Suprapubic skin (tissue), 4 donors: ENCODE measurements around the gene ZNF865. TPM values are rescaled to one million over a fixed set of nuclear protein-coding genes. Genes with fewer than 3 reads are reported as not detected.

Source experiments
- DNase-seq, 2 donors: peaks; one replicate each; pipeline ENCODE4 v3.0.0-alpha.2; 2019; ENCODE audit warnings: low spot score in 2 of 2
- H3K27ac ChIP-seq: fragments of 200-600 bp; sonication (generic); one replicate; pipeline ENCODE4 v1.5.1; 2019
- H3K27me3 ChIP-seq: fragments of 200-600 bp; sonication (generic); one replicate; pipeline ENCODE4 v1.5.1; 2019
- H3K36me3 ChIP-seq: fragments of 200-600 bp; sonication (generic); one replicate; pipeline ENCODE4 v1.5.1; 2019
- H3K4me1 ChIP-seq: fragments of 200-600 bp; sonication (generic); one replicate; pipeline ENCODE4 v1.5.1; 2019
- H3K4me3 ChIP-seq: fragments of 200-600 bp; sonication (generic); one replicate; pipeline ENCODE4 v1.5.1; 2019; ENCODE audit warnings: mild to moderate bottlenecking
- H3K9me3 ChIP-seq: fragments of 200-600 bp; sonication (generic); one replicate; pipeline ENCODE4 v1.5.1; 2019
- EP300 ChIP-seq: sonication (generic); formaldehyde crosslinking; IDR thresholded peaks from one replicate; pipeline ENCODE4 v1.6.1; 2017; ENCODE audit warnings: antibody characterized with exemption
- POLR2A ChIP-seq, 2 donors: fragments of 450-650 bp; IDR thresholded peaks; one replicate each; pipeline ENCODE4 v1.6.1; 2017; ENCODE audit warnings: antibody characterized with exemption in 2 of 2, mild to moderate bottlenecking in 2 of 2, moderate library complexity in 2 of 2
- POLR2AphosphoS5 ChIP-seq, 3 donors: sonication (generic); formaldehyde crosslinking; IDR thresholded peaks; one replicate each; pipeline ENCODE4 v1.6.1; 2017; ENCODE audit warnings: antibody characterized with exemption in 3 of 3
- WGBS: methylation state at CpG from one replicate; pipeline ENCODE4 v1.1.5; 2018; 5-methylcytosine and 5-hydroxymethylcytosine counted together
- total RNA-seq, 4 donors: library from RNA; depleted of rRNA; stranded (reverse); fragments of >200 nt; gene quantifications; one replicate each; pipeline ENCODE4 v1.1.0, GENCODE V29; 2016
- TF ChIP-seq, protein P1 (sequence below), 2 donors: fragments of 200-600 bp in 1 of 2; fragments of 450-650 bp in 1 of 2; sonication (generic) in 1 of 2; IDR thresholded peaks; one replicate each; pipeline ENCODE4 v1.5.1; 2016 to 2019; ENCODE audit warnings: antibody characterized with exemption in 2 of 2, mild to moderate bottlenecking in 1 of 2, moderate library complexity in 1 of 2

The ZNF865 gene
- total RNA-seq, 4 donors from 2014 or later: 7.6 to 14.2 (median 9.9) TPM

DNA sequence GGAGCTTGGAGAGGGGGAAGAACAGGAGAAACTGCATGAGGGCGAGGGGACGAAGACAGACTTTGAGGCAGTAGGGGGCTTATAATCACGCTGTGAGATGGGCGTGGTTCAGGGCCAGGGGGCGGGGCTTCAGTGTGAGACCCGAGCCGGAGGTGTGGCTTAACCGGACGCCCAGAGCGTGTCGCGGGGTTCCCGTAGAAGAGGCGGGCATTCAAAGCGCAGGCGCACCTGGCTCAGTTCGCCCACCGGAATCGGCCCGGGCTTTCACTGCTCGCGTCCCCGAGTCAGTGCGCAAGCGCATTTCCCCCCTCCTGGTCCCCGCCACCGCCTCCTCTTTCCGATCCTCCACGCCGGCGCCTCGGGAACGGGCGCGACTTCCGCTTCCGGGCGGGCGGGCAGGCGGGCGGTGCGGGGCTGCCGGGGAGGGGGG lies 225 bp upstream of the ZNF865 start:
- 0% methylated on average over 14 of the region's 43 CpGs for WGBS
- Histone ChIP-seq H3K4me1 (peaks cover 47% of the 10 kb centered on the region), H3K27me3 (no peaks in the 10 kb centered on the region), H3K4me3 (peak overlapping the region; percentile 69), H3K27ac (peak overlapping the region; percentile 81), H3K36me3 (peaks cover 21% of the 10 kb centered on the region), H3K9me3 (no peaks in the 10 kb centered on the region)
- peak; percentile 96 to 99 for DNase-seq
- no peak for TF ChIP-seq EP300
- TF ChIP-seq POLR2AphosphoS5 (IDR thresholded peaks at IDR 0.05): peak in 2 of 3 donors; percentile 20 to 42
- TF ChIP-seq POLR2A (IDR thresholded peaks at IDR 0.05): no peak

DNA sequence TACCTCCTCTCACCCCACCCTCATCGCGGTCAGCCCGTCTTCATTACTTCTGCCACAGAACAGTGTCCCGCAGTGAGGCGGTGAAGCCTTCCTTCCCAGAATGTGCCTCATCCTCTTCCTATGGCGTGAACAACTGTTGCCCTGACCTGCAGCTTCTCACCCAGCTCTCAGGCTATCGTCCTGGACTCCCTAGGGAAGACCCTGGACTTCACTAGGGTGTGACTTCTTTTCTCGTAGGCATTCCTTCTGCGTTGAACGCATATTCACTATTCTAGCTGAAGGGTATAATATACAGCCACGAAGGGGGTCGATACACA lies 982 bp downstream of the ZNF865 start:
- TF ChIP-seq POLR2AphosphoS5 (IDR thresholded peaks at IDR 0.05) (no peak), EP300 (no peak)
- Histone ChIP-seq H3K4me1 (peaks cover 43% of the 10 kb centered on the region), H3K36me3 (peaks cover 27% of the 10 kb centered on the region), H3K27me3 (no peaks in the 10 kb centered on the region), H3K9me3 (no peaks in the 10 kb centered on the region), H3K4me3 (peak overlapping the region; percentile 69), H3K27ac (no peak overlapping the region)
- no peak for DNase-seq
- WGBS: 12% methylated on average over 12 of the region's 12 CpGs

DNA sequence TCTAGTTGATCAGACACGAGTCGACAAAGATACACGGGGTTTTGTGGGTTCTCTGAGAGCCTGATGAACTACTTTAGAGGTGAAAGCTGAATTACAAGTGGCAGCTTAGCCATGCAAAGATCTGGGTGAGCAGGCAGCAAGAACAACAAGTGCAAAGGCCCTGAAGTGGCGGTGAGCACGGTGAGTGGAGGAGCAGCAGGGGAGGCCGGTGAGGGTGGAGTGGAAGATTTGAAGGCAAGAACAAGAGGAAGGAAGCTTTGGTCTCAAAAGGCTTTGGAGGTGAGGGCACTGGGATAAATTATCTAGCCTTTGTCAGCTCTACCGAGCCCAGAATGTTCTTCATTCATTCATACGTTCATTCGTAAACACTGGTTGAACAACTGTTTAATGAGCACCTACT lies 1.4 kb downstream of the ZNF865 start:
- no peak for TF ChIP-seq POLR2AphosphoS5 (IDR thresholded peaks at IDR 0.05)
- TF ChIP-seq, protein P1, sequence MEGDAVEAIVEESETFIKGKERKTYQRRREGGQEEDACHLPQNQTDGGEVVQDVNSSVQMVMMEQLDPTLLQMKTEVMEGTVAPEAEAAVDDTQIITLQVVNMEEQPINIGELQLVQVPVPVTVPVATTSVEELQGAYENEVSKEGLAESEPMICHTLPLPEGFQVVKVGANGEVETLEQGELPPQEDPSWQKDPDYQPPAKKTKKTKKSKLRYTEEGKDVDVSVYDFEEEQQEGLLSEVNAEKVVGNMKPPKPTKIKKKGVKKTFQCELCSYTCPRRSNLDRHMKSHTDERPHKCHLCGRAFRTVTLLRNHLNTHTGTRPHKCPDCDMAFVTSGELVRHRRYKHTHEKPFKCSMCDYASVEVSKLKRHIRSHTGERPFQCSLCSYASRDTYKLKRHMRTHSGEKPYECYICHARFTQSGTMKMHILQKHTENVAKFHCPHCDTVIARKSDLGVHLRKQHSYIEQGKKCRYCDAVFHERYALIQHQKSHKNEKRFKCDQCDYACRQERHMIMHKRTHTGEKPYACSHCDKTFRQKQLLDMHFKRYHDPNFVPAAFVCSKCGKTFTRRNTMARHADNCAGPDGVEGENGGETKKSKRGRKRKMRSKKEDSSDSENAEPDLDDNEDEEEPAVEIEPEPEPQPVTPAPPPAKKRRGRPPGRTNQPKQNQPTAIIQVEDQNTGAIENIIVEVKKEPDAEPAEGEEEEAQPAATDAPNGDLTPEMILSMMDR (IDR thresholded peaks at IDR 0.05): no peak
- no peak for TF ChIP-seq EP300
- TF ChIP-seq POLR2A (IDR thresholded peaks at IDR 0.05): no peak
- WGBS: 66% methylated on average over 9 of the region's 9 CpGs
- Histone ChIP-seq H3K27ac (no peak overlapping the region), H3K9me3 (no peaks in the 10 kb centered on the region), H3K4me1 (peaks cover 44% of the 10 kb centered on the region), H3K36me3 (peaks cover 27% of the 10 kb centered on the region), H3K4me3 (no peak overlapping the region), H3K27me3 (no peaks in the 10 kb centered on the region)
- no peak for DNase-seq

DNA sequence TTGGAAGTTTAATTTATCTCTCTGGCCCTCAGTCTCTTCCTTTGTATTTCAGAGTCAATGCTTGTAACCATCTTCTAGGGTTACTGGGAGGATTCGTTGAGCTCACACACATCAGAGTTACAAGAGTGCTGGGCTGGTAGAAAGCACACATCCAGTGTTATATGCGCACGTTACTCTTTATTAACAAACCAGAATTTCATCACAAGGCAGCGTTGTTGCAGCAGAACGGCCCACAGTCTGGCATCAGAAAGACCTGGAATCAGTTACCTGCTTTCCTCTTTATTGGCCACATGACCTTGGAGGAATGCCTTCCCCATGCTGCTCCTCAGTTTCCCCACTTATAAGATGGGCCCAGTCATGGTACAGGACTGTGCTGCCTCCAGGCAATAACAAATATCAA lies 3.9 kb downstream of the ZNF865 start:
- Histone ChIP-seq H3K4me3 (no peak overlapping the region), H3K36me3 (peaks cover 29% of the 10 kb centered on the region), H3K4me1 (peaks cover 37% of the 10 kb centered on the region), H3K9me3 (no peaks in the 10 kb centered on the region), H3K27me3 (no peaks in the 10 kb centered on the region), H3K27ac (no peak overlapping the region)
- TF ChIP-seq, protein P1 (IDR thresholded peaks at IDR 0.05): no peak
- TF ChIP-seq EP300 (no peak), POLR2A (IDR thresholded peaks at IDR 0.05) (no peak), POLR2AphosphoS5 (IDR thresholded peaks at IDR 0.05) (no peak)
- DNase-seq: no peak
- 95% methylated on average over 5 of the region's 5 CpGs for WGBS

DNA sequence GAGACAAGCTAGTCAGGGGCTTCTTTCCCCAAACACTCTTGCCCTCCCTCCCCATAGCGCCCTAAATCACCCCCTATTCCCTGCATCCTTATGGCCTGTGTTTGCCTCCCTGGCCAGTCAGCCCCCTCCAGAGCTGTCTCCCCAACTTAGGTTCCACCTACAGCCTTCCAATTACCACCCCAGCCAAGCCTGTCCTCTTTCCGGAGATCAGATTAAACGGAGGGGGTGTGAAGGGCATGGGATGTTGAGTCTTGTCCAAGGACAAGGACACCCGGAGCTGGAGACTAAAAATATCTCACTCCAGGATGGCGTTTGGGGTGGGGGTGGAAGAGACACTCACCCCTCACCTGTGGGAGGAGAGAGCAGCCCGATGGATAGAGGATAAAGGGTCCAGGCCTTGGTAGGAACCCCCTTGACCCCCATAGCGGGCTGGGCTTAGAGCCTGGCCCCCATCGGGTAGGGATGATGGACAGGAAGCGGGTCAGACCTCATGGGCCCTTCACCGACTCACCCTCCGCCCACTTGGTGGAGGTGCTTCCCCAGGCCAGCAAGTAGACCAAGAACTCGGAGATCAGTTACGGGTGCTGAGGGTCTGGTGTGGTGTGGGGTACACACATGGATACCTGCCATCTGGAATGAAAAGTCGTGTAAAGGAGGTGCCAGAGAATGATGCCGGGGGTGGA lies 6.0 kb downstream of the ZNF865 start:
- Histone ChIP-seq H3K27ac (no peak overlapping the region), H3K36me3 (peaks cover 50% of the 10 kb centered on the region), H3K27me3 (no peaks in the 10 kb centered on the region), H3K4me1 (peaks cover 25% of the 10 kb centered on the region), H3K4me3 (no peak overlapping the region), H3K9me3 (no peaks in the 10 kb centered on the region)
- TF ChIP-seq EP300 (no peak), POLR2AphosphoS5 (IDR thresholded peaks at IDR 0.05) (no peak)
- TF ChIP-seq, protein P1 (IDR thresholded peaks at IDR 0.05): no peak
- WGBS: 75% methylated on average over 12 of the region's 15 CpGs
- no peak for DNase-seq

DNA sequence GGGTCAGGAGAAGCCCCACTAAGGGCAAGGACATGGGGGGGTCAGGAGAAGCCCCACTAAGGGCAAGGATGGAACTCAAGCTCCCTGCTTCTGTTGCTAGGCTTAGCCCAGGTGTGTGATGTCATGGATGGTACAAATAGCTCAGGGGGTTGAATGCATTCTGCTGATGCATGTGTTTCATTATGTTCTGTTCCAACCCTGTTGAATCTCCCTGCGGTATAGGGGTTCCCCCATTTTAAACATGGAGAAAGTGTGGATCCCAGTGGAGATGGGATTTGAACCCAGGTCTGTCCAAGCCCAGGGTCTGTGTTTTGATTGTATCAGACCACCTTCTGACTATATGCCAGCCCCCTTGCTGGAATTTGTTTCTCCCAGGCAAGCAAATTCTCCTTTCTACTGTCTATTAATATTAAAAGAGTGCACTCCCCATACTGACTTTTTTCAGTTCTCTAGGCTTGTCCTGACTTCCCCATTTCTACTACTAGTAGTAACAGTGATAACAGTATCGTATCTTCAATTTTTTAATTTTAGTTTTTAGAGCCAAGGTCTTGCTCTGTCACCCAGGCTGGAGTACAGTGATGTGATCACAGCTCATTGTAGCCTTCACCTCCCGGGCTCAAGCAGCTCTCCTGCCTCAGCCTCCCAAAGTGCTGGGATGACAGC lies 6.7 kb downstream of the ZNF865 start:
- no peak overlapping the region for H3K4me3 ChIP-seq
- H3K27me3 ChIP-seq: no peaks in the 10 kb centered on the region
- no peaks in the 10 kb centered on the region for H3K9me3 ChIP-seq
- no peak overlapping the region for H3K27ac ChIP-seq
- WGBS: 62% methylated on average over 3 of the region's 3 CpGs
- peaks cover 56% of the 10 kb centered on the region for H3K36me3 ChIP-seq
- no peak for TF ChIP-seq POLR2AphosphoS5 (IDR thresholded peaks at IDR 0.05)
- TF ChIP-seq, protein P1 (IDR thresholded peaks at IDR 0.05): no peak
- no peak for TF ChIP-seq EP300
- TF ChIP-seq POLR2A (IDR thresholded peaks at IDR 0.05): no peak
- peaks cover 18% of the 10 kb centered on the region for H3K4me1 ChIP-seq
- no peak for DNase-seq
